HL-60 (cell line): ENCODE data around the gene ABCB9.

Source experiments
- POLR2AphosphoS5 ChIP-seq: IDR thresholded peaks from 2 replicates; pipeline ENCODE4 v1.6.1; 2012; ENCODE audit warnings: low read depth
- TF ChIP-seq, protein P1 (sequence below): IDR thresholded peaks from one replicate; pipeline ENCODE4 v1.5.1; 2011; ENCODE audit warnings: low read length, control low read depth, inconsistent platforms; ENCODE audit not compliant: insufficient read depth
- TF ChIP-seq, protein P2 (sequence below): IDR thresholded peaks from 2 replicates; pipeline ENCODE4 v1.6.1; 2012; ENCODE audit warnings: low read depth; ENCODE audit not compliant: insufficient replicate concordance

DNA sequence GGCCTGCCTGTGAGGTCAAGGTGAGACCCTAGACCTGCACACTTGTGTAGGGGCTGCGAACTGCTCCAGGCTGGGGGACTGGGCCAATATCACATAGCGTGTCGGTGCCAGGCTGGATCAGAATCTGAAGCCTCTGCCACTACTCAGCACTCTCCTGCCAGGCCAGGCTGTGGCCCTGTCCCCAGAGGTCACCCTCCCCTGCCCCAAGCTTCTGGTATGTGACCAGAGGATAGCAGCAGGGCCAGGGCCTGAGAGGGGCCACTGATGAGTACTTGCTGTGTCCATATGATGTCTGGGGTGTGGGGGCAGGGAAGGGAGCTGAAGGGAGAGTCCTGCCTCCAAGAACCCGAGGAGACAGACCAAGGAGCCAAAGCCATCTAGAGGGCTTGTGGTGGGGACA lies 32.1 kb upstream of the ABCB9 start:
- TF ChIP-seq, protein P1, sequence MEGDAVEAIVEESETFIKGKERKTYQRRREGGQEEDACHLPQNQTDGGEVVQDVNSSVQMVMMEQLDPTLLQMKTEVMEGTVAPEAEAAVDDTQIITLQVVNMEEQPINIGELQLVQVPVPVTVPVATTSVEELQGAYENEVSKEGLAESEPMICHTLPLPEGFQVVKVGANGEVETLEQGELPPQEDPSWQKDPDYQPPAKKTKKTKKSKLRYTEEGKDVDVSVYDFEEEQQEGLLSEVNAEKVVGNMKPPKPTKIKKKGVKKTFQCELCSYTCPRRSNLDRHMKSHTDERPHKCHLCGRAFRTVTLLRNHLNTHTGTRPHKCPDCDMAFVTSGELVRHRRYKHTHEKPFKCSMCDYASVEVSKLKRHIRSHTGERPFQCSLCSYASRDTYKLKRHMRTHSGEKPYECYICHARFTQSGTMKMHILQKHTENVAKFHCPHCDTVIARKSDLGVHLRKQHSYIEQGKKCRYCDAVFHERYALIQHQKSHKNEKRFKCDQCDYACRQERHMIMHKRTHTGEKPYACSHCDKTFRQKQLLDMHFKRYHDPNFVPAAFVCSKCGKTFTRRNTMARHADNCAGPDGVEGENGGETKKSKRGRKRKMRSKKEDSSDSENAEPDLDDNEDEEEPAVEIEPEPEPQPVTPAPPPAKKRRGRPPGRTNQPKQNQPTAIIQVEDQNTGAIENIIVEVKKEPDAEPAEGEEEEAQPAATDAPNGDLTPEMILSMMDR, result no peak
- TF ChIP-seq POLR2AphosphoS5, result no peak
- TF ChIP-seq, protein P2, sequence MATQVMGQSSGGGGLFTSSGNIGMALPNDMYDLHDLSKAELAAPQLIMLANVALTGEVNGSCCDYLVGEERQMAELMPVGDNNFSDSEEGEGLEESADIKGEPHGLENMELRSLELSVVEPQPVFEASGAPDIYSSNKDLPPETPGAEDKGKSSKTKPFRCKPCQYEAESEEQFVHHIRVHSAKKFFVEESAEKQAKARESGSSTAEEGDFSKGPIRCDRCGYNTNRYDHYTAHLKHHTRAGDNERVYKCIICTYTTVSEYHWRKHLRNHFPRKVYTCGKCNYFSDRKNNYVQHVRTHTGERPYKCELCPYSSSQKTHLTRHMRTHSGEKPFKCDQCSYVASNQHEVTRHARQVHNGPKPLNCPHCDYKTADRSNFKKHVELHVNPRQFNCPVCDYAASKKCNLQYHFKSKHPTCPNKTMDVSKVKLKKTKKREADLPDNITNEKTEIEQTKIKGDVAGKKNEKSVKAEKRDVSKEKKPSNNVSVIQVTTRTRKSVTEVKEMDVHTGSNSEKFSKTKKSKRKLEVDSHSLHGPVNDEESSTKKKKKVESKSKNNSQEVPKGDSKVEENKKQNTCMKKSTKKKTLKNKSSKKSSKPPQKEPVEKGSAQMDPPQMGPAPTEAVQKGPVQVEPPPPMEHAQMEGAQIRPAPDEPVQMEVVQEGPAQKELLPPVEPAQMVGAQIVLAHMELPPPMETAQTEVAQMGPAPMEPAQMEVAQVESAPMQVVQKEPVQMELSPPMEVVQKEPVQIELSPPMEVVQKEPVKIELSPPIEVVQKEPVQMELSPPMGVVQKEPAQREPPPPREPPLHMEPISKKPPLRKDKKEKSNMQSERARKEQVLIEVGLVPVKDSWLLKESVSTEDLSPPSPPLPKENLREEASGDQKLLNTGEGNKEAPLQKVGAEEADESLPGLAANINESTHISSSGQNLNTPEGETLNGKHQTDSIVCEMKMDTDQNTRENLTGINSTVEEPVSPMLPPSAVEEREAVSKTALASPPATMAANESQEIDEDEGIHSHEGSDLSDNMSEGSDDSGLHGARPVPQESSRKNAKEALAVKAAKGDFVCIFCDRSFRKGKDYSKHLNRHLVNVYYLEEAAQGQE, result no peak
